ENCODE measurements around the gene MTPN.
A peak's percentile ranks its signal among the peaks of the same experiment; 100 is the strongest.

Gene MTPN, protein sequence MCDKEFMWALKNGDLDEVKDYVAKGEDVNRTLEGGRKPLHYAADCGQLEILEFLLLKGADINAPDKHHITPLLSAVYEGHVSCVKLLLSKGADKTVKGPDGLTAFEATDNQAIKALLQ

DNA sequence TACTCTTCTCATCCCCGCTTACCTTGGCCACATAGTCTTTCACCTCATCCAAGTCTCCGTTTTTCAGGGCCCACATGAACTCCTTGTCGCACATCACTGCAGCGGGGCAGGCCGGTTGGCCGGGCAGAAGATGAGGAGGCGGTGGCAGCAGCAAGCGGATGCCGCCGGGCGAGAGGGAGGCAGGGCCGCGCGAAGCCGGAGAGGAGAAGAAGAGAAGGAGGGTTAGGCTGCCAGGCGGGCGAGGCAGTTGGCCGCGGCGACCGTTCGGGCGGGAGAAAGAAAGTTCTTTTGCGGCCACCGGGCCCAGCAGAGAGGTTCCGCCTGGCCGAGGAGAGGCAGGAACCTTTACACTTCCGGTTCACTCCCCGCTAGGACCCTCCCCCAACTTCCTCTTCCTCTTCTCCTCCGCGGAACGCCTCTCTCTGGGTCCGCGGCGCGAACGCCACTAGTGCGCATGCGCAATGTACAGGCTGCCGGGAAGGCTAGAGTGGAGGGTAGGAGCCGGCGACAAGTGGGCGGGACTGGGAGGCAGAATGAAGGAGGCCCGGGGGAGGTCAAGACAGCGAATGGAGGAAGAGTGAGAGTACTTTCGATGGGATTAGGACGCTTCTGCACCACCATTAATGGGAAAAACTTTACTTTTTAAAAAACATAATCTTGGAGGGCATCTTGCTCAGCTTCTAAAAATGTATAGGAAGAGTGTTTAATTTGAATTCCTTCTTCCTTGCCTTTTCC, at the start of gene MTPN:
Gene MTPN, minus strand, starts transcription at position 353 of the 735 bp plus-strand sequence. Its CDS starts 259 bp downstream, at position 94.
- DNase-seq: peak; percentile 95

DNA sequence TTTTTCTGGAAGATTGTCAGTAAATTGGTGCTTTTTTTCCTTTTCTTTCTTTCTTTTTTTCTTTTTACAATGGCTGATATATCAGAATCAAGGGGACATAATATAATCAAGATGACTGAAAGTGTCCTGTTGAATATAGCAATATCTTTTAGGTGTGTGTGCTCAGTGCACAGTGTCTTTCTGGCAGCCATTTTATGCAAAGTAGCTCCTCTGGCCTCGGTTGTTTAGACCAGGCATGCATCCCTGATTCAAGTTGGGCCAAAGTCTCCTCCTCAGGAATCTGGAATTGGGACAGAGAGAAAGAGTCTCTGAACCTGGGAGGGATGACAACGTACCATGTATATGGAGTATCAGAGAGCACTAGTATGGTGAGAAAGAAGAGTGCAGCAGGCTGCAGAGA, 49.0 kb upstream of the MTPN start:
- DNase-seq: no peak

DNA sequence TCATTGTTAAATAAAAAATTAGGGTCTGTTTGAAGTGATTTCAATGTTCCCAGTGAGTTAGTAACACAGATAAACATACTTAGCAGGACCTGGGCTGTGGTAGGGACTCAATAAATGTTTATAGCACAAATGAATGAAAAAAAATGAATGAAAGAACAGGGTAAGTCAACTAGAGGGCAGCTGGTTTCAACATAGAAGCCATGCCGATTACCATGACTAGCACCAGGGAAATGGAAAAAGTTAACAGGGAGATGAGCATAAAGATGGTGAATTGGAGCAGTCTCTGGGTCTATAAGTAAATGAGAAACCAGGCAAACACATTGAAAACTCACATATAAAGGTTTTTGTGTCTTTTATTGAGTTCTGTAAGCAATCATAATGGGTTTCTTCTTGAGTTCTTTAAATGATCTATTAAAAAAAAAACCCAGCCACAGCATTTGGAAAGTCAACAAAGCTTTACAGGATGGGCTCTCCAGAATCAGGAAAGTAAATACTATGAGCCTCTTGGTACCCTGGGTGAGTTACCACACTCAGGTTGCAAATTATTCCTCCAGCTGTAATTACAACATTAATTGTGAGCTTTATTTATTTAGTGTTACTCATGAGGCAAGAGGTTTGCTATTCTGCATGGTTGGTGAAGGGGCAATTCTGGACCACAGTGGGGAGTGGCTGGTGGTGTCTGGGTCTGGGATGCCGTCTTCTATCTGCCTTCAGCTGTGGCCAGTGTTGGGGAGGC, 46.1 kb upstream of the MTPN start:
- no peak for DNase-seq

DNA sequence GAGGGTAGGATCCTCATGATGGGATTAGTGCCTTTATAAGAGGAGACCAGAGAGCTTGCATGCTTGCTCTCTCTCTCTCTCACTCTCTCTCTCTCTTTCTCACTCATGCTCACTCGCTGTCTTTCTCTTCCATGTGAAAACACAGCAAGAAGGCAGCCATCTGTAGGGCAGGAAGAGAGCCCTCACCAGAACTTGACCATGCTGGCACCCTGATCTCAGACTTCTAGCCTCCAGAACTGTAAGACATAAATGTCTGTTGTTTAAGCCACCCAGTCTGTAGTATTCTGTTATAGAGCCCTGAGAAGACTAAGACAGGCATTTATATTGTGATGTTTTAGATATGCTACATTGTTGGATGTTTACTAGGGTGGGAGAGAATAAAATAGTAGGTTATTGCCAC, 43.4 kb upstream of the MTPN start:
- no peak for DNase-seq

DNA sequence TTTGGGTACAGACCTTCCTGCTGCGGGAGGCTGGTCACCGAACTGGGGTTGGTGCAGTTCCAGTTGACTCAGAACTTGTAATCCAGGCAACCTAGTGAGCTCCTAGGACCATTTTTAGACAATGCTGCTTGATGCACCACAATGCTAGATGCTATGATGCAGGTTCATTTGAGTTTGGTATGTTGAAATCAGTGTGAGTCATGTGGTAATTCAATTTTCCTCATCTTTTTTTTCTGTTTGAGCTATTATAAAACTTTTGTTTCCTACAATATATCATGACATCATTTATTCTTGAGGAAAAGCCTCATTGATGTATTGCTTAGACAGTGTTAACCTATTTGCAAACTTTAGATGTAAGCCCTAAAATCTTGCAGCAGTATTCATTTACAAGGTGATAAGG, 40.9 kb upstream of the MTPN start:
- no peak for DNase-seq

DNA sequence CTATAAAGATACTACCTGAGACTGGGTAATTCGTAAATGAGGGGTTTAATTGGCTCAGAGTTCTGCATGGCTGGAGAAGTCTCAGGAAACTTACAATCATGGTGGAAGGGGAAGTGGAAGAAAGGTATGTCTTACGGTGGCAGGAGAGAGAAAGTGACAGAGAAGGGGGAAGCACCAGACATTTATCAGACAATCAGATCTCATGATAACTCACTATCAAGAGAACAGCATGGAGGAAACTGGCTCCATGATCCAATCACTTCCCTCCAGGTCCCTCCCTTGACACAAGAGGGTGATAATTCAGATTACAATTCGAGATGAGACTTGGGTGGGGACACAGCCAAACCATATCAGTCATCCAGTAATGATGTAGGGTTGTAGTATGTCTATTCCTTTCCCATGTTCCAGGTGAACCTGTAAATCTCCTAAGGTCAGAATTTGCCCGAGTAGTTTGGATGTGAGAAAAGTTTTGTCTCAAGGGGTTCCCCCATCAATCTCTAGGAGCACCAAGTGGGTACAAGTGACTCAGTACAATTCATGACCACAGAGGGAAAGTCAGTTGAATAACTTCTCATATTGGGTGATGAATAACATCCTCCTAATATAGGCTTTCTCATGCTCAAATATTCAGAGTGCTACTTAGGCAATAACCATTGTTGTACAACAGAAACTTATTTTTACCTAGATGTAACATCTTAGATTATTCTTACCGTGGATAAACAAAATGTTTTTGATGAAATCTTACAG, 39.7 kb upstream of the MTPN start:
- DNase-seq: no peak

DNA sequence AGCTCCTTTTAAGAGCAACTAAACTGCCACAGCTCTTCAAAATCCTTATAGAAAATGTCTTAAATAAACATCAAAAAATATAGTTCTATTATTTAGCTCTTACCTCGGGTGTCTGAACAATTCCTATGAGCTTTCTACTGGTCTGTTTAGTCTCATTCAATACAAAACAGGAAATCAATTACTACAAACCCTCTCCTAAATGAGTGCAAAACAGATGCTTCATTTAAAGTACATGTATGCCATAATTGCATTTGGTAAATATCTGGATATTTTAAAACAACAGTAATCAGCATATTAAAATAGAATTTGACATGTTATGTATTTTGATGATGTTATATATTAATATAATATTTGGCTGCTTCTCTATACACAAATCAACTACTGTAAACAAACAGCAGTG, 38.5 kb upstream of the MTPN start:
- no peak for DNase-seq

DNA sequence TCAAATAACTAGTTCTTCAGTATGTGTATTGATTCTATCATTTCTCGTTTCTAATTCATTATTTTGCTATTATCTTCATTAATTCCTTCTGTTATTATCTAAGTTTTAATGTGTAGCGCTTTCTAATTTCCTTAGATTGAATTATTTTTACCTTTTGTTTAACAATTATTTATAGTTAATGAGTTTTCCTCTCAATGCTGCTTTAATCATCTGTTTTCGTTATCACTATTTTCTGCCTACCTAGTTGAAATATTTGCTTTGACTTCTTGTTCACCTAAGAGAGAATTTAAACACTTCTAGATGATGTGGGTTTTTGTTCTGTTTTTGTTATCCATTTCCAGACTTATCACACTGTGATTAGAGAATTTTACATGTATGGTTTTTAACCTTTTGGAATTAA, 37.5 kb upstream of the MTPN start:
- no peak for DNase-seq

DNA sequence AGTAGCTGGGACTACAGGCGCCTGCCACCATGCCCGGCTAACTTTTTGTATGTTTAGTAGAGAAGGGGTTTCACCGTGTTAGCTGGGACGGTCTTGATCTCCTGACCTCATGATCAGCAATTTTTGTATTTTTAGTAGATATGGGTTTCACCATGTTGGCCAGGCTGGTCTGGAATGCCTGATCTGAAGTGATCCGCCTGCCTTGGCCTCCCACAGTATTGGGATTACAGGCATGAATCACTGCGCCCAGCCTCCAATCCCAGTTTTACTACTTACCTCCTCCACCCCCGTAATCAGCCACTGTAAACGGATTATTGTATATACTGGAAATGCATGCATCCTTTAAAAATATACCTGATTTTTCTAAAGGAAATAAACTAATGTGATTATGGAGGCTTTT, 35.1 kb upstream of the MTPN start:
- no peak for DNase-seq

DNA sequence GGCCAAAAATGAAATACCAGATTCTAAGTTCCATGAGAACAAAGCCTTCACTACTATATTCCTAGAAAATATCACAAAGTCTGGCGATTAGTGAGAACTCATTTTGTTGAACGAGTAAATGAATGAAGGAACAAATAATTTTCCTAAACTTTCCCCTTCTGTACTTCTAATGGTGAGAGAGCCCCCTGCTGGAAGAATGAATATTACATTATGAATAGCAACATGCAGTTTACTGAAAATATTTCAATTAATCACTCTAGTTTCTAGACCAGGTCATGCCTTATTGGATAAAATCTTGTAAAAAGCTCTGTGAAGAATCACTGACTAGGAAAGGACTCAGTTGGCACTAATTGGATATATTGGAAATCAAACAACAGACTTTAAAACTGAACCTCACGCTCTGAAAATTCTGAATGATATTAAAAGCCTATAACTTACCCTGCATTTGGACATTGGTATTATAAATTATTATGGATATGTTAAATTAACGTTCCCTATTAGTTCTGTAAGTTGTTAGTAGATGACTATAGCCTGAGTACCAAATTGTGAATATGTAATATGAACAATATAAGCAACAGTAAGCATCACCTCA, 32.4 kb upstream of the MTPN start:
- DNase-seq: peak; percentile 17

DNA sequence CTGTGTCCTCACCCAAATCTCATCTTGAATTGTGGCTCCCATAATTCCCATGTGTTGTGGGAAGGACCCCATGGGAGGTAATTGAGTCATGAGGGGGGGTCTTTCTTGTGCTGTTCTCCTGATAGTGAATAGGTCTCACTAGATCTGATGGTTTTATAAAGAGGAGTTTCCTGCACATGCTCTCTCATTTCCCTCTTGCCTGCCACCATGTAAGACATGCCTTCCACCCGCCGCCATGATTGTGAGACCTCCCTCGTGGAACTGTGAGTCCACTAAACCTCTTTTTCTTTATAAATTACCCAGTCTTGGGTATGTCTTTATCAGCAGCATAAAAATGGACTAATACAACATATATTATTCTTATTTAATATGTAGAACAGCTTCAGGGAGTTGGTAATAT, 29.0 kb upstream of the MTPN start:
- DNase-seq: no peak

DNA sequence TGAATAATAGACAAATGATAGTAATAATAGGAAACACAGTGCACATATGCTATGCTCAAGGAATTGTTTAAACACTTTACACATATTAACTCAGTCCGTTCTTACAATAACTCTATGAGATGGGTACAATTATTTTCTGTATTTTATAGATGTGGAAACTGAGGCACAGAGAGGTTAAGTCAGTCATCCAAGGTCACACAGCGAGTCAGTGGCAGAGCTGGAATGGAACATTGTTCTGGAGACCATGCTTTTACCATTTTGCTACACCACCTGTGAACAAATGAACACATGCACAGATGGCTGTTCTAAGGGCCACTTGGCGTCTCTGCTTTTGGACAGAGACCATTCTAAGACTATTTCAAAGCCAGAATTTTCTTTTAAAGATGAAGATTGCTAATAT, 26.9 kb upstream of the MTPN start:
- DNase-seq: no peak

DNA sequence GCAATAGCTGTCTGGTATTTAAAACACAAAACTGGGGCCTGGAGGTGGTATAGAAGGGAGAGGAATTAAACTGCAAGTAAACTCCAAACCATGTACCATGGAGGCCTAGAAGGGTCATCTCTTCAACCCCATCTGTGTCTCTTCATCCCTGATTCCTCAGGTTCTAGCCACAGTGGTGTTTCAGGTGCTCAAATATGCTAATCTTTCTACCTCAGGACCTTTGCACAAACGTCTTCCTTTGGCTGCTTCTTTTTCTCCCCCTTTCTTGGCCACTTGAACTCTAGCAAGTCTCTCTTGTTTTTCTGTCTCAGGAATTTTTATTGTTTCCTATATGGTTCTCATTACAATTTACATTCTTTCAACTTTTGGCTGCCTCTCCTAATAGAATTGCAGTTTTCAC, 25.6 kb upstream of the MTPN start:
- DNase-seq: no peak

DNA sequence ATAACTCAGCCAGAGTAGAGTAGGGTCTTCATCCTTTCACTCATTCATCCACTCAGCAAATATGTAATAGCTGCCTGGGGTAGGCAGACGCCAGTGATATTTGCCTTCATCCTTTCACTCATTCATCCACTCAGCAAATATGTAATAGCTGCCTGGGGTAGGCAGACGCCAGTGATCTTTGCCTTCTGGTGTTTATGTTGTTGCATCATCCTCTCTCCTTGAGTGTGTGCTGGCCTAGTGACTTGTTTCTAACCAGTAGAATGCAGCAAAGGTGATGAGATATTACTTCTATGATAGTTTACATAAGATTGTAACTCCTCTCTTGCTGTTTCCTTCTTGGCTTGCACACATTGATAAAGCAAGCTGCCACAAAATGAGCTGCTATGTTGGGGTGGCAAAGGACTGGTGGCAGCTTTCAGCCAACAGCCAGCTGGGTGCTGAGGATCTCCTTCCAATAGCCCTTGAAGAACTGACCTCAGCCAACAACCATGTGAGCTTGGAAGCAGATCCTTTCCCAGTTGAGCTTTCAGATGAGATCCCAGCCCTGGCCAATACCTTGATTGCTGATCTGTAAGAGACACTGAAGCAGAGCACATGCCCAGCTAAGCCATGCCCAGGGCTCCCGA, 23.2 kb upstream of the MTPN start:
- no peak for DNase-seq

DNA sequence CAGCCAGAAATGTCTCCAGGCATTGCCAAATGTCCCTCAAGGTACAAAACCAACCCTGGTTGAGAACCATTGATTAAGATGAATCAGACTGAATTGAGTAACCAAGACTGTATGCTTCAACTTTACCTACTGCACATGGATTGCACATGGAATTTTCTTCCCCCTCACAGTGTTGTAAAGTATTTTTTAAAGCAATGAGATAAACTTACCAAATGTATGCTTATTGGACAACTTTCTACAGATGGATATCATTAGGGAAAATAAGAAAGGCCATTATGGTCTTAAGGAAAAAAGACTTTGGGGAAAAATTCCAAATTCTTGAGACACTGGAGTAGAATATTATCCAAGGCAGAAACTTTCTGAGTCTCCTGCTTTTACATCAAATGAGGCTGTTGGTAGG, 20.9 kb upstream of the MTPN start:
- DNase-seq: no peak

DNA sequence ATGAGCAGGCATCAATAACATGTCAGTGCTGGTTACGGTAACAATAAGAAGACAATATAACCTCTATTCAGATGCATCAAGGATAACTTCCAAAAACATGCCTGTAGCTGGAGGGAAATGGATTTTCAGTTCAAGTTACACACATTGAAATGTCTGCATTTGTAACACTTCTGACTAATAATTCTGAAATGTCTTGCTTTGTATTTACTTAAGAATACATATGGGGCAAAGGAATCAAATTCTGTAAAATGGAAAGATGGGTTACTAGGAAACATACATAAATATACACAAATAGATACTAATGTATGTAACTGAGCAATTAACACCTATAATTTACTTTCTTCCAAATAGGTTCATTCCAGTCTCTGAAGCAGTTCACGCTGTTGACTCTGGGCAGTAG, 18.6 kb upstream of the MTPN start:
- no peak for DNase-seq

DNA sequence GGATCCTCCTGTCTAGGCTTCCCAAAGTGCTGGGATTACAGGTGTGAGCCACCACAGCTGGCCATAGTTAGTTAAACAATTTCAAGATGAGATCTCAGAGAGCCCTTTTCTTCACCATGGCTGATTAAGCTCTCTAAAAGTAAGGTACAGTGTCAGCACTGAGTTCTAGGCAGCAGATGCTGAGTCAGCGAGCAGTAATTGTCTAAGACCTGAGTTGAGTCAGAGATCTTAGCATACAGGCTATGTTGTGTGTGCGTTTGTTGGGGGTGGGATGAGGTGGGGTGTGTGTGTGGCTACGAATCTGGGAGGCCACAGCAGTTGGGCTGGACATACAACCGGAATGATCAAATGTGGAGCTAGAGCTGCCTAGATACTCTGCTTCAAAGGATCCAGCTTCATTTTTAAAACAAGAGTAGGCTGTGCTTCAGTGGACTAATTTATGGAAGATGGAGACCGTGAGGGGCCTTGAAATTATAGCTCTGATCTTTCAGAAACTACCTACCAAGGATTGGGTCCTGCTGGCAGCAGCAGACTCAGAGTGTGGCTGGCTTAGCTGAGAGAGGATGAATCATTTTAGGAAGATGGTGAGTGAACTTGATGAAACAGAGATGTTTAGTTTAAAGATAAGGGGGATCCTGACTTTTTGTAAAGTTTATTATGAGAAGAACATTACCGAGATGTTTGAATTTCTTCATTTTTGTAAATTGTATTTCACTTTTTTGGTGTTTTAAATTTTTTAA, 17.5 kb upstream of the MTPN start:
- no peak for DNase-seq

DNA sequence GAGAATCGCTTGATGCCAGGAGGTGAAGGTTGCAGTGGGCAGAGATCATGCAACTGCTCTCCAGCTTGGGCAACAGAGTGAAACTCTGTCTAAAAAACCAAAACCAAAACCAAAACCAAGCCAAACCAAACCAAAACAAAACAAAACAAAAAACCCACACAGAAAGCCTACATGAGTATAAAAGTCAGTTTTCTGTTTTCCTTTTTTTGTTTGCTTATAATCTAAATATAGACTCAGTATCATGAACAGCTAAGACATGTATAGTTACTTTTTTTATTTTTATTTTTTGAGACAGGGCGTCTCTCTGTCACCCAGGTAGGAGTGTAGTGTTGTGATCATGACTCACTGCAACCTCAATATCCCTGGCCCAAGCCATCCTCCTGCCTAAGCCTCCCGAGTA, 16.8 kb upstream of the MTPN start:
- no peak for DNase-seq

DNA sequence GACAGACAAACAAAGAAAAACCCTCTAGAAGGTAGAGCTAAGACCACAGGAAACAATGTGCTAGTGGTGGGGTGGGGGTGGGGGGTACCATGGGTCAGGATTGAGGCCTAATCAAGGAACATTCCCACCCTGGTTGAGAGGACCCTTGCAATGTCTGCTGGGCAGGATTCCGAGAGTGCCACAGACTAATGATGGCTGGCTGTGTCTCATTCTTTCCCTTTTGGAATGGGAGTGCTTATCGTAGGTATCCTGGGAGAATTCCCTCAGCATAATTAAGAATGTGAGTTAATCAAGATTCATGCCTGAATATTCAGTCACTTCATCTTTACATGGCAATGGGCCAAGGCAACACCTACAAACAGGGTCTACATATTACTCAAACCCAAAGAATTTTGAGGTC, 14.7 kb upstream of the MTPN start:
- no peak for DNase-seq

DNA sequence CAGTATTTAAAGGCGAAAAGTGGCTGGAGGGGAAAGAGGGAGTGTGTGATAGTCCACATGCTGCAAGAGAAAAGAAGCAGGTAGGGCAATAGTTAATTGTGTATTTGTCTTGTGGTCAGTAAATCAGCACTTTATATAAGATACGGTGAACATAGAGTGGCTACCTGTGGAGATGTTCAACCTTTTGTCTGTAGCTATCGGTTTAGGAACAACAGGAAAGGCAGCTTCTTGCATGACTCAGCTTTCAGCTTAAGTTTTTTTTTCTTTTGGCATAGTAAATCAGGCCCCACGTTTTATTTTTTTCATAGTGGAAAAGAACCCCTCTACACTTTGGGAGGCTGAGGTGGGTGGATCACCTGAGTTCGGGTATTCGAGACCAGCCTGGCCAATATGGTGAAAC, 14.2 kb upstream of the MTPN start:
- DNase-seq: no peak

DNA sequence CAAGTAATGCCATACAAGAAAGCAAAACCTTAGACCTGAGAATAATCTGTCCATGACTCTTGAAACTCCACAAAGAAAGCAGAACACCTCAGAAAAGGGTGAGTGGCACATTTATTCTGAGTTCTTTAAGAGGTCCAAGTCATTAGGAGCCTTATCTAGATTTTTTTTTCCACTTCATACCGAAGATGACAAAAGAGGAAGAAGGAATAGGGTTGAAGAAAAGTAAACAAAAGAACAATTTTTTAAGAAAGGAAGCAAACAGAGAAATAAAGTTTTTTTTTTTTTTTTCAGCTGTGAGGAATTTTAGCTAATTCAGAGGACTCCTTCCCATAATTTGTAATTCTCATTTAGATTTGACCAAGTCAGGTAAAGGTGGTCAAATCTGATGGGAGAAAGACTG, 13.1 kb upstream of the MTPN start:
- DNase-seq: no peak

DNA sequence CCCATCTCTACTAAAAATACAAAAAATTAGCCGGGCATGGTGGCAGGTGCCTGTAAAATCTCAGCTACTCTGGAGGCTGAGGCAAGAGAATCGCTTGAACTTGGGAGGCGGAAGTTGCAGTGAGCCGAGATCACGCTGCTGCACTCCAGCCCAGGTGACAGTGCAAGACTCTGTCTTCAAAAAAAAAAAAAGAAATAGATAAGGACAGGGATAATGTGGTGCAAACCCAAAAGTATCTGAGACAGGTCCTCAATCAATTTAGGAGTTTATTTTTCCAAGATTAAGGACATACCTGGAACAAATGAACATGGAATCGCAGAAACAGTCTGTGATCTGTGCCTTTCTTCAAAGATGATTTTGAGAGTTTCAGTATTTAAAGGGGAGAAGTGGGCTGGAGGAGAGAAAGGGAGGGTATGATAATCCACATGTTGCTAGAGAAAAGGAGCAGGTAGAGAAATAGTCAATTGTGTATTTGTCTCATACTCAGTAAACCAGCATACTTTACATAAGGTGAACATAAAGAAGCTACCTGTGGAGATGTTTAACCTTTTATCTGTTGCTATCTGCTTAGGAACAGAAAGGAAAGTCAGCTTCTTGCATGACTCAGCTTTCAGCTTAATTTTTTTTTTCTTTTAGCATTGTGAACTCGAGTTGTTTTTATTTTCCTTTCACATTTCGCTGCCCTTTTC, 4.9 kb upstream of the MTPN start:
- DNase-seq: no peak

Measured in NCI-H2171 (cell line).